H9 (cell line): ENCODE measurements around the gene RAD50. TPM values are rescaled to one million over a fixed set of nuclear protein-coding genes. Genes with fewer than 3 reads are reported as not detected.
A peak's percentile ranks its signal among the peaks of the same experiment; 100 is the strongest.

ENCODE experiments used
- DNase-seq: peaks from one replicate; pipeline ENCODE4 v3.0.0-alpha.2; 2017
- H2AFZ ChIP-seq: one replicate; pipeline ENCODE4 v1.6.1; 2013; ENCODE audit warnings: mild to moderate bottlenecking, low read length, control low read depth, moderate library complexity
- H2AK5ac ChIP-seq: 2 replicates; pipeline ENCODE4 v1.6.1; 2013; ENCODE audit warnings: low read length, control low read depth, mixed read lengths; ENCODE audit not compliant: insufficient read length
- H2BK120ac ChIP-seq: one replicate; pipeline ENCODE4 v1.6.1; 2013; ENCODE audit warnings: low read depth, mild to moderate bottlenecking, low read length, control low read depth, inconsistent platforms; ENCODE audit not compliant: poor library complexity, severe bottlenecking
- H2BK12ac ChIP-seq: 2 replicates; pipeline ENCODE4 v1.6.1; 2013; ENCODE audit warnings: low read length, control low read depth, mixed read lengths, low read depth; ENCODE audit not compliant: insufficient read length
- H2BK15ac ChIP-seq: 2 replicates; pipeline ENCODE4 v1.6.1; 2013; ENCODE audit warnings: low read depth, low read length, control low read depth
- H2BK20ac ChIP-seq: one replicate; pipeline ENCODE4 v1.6.1; 2013; ENCODE audit warnings: low read depth, mild to moderate bottlenecking, low read length, control low read depth, inconsistent platforms; ENCODE audit not compliant: poor library complexity, severe bottlenecking
- H2BK5ac ChIP-seq: 2 replicates; pipeline ENCODE4 v1.6.1; 2013; ENCODE audit warnings: low read length, control low read depth, mixed read lengths; ENCODE audit not compliant: insufficient read length
- H3K14ac ChIP-seq: 2 replicates; pipeline ENCODE4 v1.6.1; 2013; ENCODE audit warnings: low read length, control low read depth; ENCODE audit not compliant: insufficient read depth
- H3K18ac ChIP-seq: 2 replicates; pipeline ENCODE4 v1.6.1; 2013; ENCODE audit warnings: low read depth, mild to moderate bottlenecking, mixed read lengths, low read length, control low read depth; ENCODE audit not compliant: insufficient read length
- H3K23ac ChIP-seq: 2 replicates; pipeline ENCODE4 v1.6.1; 2013; ENCODE audit warnings: low read length, control low read depth, mixed read lengths, low read depth; ENCODE audit not compliant: insufficient read length
- H3K23me2 ChIP-seq: 2 replicates; pipeline ENCODE4 v1.6.1; 2013; ENCODE audit warnings: low read depth, mild to moderate bottlenecking, mixed read lengths, low read length, control low read depth; ENCODE audit not compliant: insufficient read length, poor library complexity, severe bottlenecking
- H3K27ac ChIP-seq: 2 replicates; pipeline ENCODE4 v1.5.1; 2013; ENCODE audit warnings: low read length, control low read depth, mixed read lengths, low read depth; ENCODE audit not compliant: insufficient read length
- H3K27me3 ChIP-seq: 2 replicates; pipeline ENCODE4 v1.6.1; 2013; ENCODE audit warnings: low read length, control low read depth, inconsistent platforms; ENCODE audit not compliant: insufficient read depth
- H3K4ac ChIP-seq: 2 replicates; pipeline ENCODE4 v1.6.1; 2013; ENCODE audit warnings: low read depth, mild to moderate bottlenecking, control low read depth, inconsistent platforms, low read length, moderate library complexity
- H3K4me1 ChIP-seq: 2 replicates; pipeline ENCODE4 v1.6.1; 2013; ENCODE audit warnings: low read length, control low read depth, inconsistent platforms; ENCODE audit not compliant: insufficient read depth
- H3K4me2 ChIP-seq: 2 replicates; pipeline ENCODE4 v1.6.1; 2013; ENCODE audit warnings: low read length, control low read depth, mixed read lengths; ENCODE audit not compliant: insufficient read length, insufficient read depth
- H3K56ac ChIP-seq: 2 replicates; pipeline ENCODE4 v1.6.1; 2013; ENCODE audit warnings: low read depth, mild to moderate bottlenecking, mixed read lengths, low read length, control low read depth; ENCODE audit not compliant: insufficient read length
- H3K79me1 ChIP-seq: 2 replicates; pipeline ENCODE4 v1.6.1; 2013; ENCODE audit warnings: low read depth, mild to moderate bottlenecking, moderate library complexity, low read length, control low read depth, inconsistent platforms; ENCODE audit not compliant: insufficient read depth, poor library complexity, severe bottlenecking
- H3K79me2 ChIP-seq: 2 replicates; pipeline ENCODE4 v1.6.1; 2013; ENCODE audit warnings: low read length, control low read depth, inconsistent platforms; ENCODE audit not compliant: insufficient read depth
- H3K9ac ChIP-seq: 2 replicates; pipeline ENCODE4 v1.6.1; 2013; ENCODE audit warnings: low read length, control low read depth, mixed read lengths; ENCODE audit not compliant: insufficient read length; ENCODE audit errors: extremely low read depth
- H3K9me3 ChIP-seq: one replicate; pipeline ENCODE4 v1.6.1; 2013; ENCODE audit warnings: low read depth, low read length, inconsistent platforms; ENCODE audit not compliant: control insufficient read depth
- H3T11ph ChIP-seq: one replicate; pipeline ENCODE4 v1.6.1; 2013; ENCODE audit warnings: mild to moderate bottlenecking, low read length, control low read depth, inconsistent platforms
- H4K20me1 ChIP-seq: one replicate; pipeline ENCODE4 v1.6.1; 2013; ENCODE audit not compliant: control insufficient read depth, insufficient read length, insufficient read depth
- H4K5ac ChIP-seq: 2 replicates; pipeline ENCODE4 v1.6.1; 2013; ENCODE audit warnings: low read depth, mild to moderate bottlenecking, mixed read lengths, low read length, control low read depth; ENCODE audit not compliant: insufficient read length
- H4K8ac ChIP-seq: replicated peaks from 2 replicates; pipeline ENCODE4 v1.6.1; 2013; ENCODE audit warnings: low read length, control low read depth, mixed read lengths, low read depth; ENCODE audit not compliant: insufficient read length
- H4K91ac ChIP-seq: 2 replicates; pipeline ENCODE4 v1.6.1; 2013; ENCODE audit warnings: low read depth, mild to moderate bottlenecking, moderate library complexity, mixed read lengths, low read length, control low read depth; ENCODE audit not compliant: insufficient read length
- H3K27ac Mint-ChIP-seq, 3 experiments: 2 replicates in 2 of 3; 3 replicates in 1 of 3; pipeline ENCODE4 v1.8.0; 2020 to 2021; ENCODE audit warnings: mixed read lengths in 3 of 3, mild to moderate bottlenecking in 1 of 3, moderate library complexity in 1 of 3
- H3K27me3 Mint-ChIP-seq: 2 replicates; pipeline ENCODE4 v1.8.0; 2021; ENCODE audit warnings: low read depth, mild to moderate bottlenecking, moderate library complexity, mixed read lengths
- H3K36me3 Mint-ChIP-seq, 3 experiments: 2 replicates in 2 of 3; 3 replicates in 1 of 3; pipeline ENCODE4 v1.8.0; 2020 to 2021; ENCODE audit warnings: low read depth in 3 of 3, mixed read lengths in 3 of 3; ENCODE audit not compliant: insufficient read depth in 1 of 3
- H3K4me1 Mint-ChIP-seq, 2 experiments: 2 replicates each; pipeline ENCODE4 v1.8.0; 2020; ENCODE audit warnings: mixed read lengths in 2 of 2
- H3K4me3 Mint-ChIP-seq, 2 experiments: 2 replicates in 1 of 2; 3 replicates in 1 of 2; pipeline ENCODE4 v1.8.0; 2020 to 2021; ENCODE audit warnings: mild to moderate bottlenecking in 2 of 2, mixed read lengths in 2 of 2, moderate library complexity in 1 of 2
- H3K9me3 Mint-ChIP-seq, 2 experiments: 2 replicates in 1 of 2; 3 replicates in 1 of 2; pipeline ENCODE4 v1.8.0; 2020; ENCODE audit warnings: mild to moderate bottlenecking in 2 of 2, mixed read lengths in 2 of 2, moderate library complexity in 1 of 2
- CTCF ChIP-seq: fragments of 200-600 bp; sonication (generic); conservative IDR thresholded peaks from 3 replicates; pipeline ENCODE4 v1.8.0; 2021; ENCODE audit warnings: antibody characterized with exemption, mild to moderate bottlenecking
- WGBS: extraction: QIAGEN DNeasy Blood & Tissue Kit; methylation state at CpG from one replicate; pipeline ENCODE4 v1.1.7; 2013; ENCODE audit warnings: missing lambda C conversion rate, low lambda C conversion rate, mixed read lengths; ENCODE audit not compliant: insufficient read length; ENCODE audit errors: extremely low coverage; 5-methylcytosine and 5-hydroxymethylcytosine counted together
- total RNA-seq: library from RNA; stranded (reverse); gene quantifications from 2 replicates; pipeline ENCODE4 v1.2.1, GENCODE V29; 2021

The RAD50 gene
- total RNA-seq, 1 experiment from 2014 or later = 46.1 TPM

- TF ChIP-seq CTCF = no peak
- H2AFZ ChIP-seq = no peak overlapping the region
- H3K56ac ChIP-seq = no peak overlapping the region
- H2BK20ac ChIP-seq = no peak overlapping the region
- no peak overlapping the region for H3K4me2 ChIP-seq
- no peak overlapping the region for H4K5ac ChIP-seq
- no peaks in the 10 kb centered on the region for H3K27me3 Mint-ChIP-seq
- no peak overlapping the region for H3K23ac ChIP-seq
- no peaks in the 10 kb centered on the region for H3K4me1 ChIP-seq
- no peaks in the 10 kb centered on the region for H4K20me1 ChIP-seq
- H3K4me1 Mint-ChIP-seq = no peaks in the 10 kb centered on the region
- DNase-seq = no peak
- H3K36me3 Mint-ChIP-seq = peaks cover 6 to 55% (median 37%) of the 10 kb centered on the region in 3 experiments
- H3K79me2 ChIP-seq = no peaks in the 10 kb centered on the region
- no peak overlapping the region for H2BK5ac ChIP-seq
- no peaks in the 10 kb centered on the region for H3K9me3 ChIP-seq
- H3K79me1 ChIP-seq = no peaks in the 10 kb centered on the region
- H3K4me3 Mint-ChIP-seq = no peak overlapping the region
- no peak overlapping the region for H4K8ac ChIP-seq
- H4K91ac ChIP-seq = no peak overlapping the region
- H3K27me3 ChIP-seq = no peaks in the 10 kb centered on the region
- no peak overlapping the region for H2BK15ac ChIP-seq
- H3K27ac ChIP-seq = no peak overlapping the region
- no peak overlapping the region for H2BK12ac ChIP-seq
- H3K4ac ChIP-seq = no peak overlapping the region
- H3T11ph ChIP-seq = no peak overlapping the region
- H2BK120ac ChIP-seq = no peak overlapping the region
- no peak overlapping the region for H3K14ac ChIP-seq
- WGBS = no CpG with 5 or more reads among the region's 8 CpGs
- H3K23me2 ChIP-seq = no peaks in the 10 kb centered on the region
- H3K27ac Mint-ChIP-seq = 0 out of 7 replicates have a peak overlapping the region, but pooled peaks of 1 of the 3 experiments have one; percentile 61
- no peak overlapping the region for H3K18ac ChIP-seq
- no peaks in the 10 kb centered on the region for H3K9me3 Mint-ChIP-seq
- no peak overlapping the region for H3K9ac ChIP-seq
- no peak overlapping the region for H2AK5ac ChIP-seq
Measured at GRCh38 chr5:132601071-132601728, 44.4 kb downstream of the RAD50 start.
